ENCODE measurements around the gene VSTM1.
"Not testable (repeated sequence)": the region's sequence is repeated elsewhere in the genome, so short reads cannot be mapped to it uniquely, and the experiment has no call there.

The VSTM1 gene

DNA sequence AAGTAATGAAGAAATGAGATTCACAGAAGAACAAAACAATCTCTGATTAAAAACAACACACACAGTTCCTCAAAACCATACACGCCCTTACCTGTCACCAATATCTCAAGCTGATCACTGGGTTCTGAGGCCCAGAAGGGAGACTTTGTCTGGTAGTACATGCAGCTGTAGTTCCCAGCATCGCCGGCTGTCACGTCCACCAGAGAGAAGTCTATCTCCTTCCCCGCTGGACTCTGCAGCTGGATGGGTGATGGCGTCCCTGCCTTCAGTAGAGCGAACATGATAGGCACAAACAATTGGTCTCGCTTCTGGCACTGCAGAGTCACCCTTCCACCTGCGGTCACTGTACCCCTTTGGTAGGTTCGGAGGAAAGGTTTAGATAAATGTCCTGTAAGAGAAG lies 10.1 kb upstream of the VSTM1 start:
- DNase-seq (ENCODE audit: low read depth), result no peak

GRCh38 chr19:54069470-54069869 lies 5.8 kb upstream of the VSTM1 start:
- DNase-seq (ENCODE audit: low read depth), result no peak

- DNase-seq (ENCODE audit: low read depth), result no peak
Measured at GRCh38 chr19:54062643-54063042, 1.1 kb downstream of the VSTM1 start.

DNA sequence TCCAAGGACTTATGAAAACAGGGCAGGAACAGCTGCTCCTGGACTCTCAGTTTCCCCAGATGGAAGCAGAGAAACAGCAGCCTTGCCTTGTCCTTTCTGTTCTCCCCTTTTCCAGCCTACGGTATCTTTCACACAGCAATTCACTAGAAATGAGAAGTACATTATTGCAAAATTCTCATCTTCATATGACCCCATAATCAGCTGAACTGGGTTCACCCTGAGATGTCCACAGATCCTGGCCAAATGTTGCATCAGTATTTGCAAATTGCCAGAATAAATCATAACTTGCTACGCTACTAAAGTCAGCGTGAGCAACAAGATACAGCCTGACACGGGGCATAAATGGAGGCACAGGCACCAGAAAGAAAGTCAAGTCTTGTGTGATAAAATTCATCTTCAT lies 16.1 kb downstream of the VSTM1 start:
- DNase-seq (ENCODE audit: low read depth), result no peak

- no peak for DNase-seq (ENCODE audit: low read depth)
Measured at GRCh38 chr19:54045771-54046170, 17.9 kb downstream of the VSTM1 start.

- DNase-seq (ENCODE audit: low read depth), result no peak
Measured at GRCh38 chr19:54042989-54043388, 20.7 kb downstream of the VSTM1 start.

DNA sequence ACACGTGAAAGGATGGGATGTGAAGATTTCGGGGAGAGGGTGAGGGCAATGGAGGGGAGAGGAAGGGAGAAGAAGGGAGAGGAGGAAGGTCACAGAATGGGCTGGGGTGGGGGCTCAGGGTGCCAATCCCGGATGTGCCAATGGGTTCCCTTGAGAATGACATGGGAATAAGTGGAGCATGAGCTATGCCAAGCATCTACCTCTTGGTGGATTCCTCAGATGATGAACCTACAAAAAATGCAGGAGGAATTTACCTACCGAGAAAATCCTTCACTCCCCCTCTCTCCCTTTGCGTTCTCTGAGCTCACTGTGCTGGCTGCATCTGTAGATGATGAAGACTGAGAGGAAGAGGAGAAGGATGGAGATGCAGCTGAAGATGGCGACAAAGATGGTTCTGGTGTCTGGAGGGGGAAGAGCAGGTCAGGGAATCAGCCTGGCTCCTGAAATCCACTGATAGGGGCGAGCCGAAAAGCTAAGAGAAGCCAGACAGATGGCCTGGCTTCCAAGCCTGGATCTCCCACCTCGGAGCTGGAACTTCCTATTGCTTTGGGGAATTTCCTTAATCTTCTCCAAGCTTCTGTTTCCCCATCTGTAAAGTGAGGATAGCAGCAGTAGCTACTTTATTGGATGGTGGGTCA lies 21.6 kb downstream of the VSTM1 start:
- no peak for DNase-seq (ENCODE audit: low read depth)

DNA sequence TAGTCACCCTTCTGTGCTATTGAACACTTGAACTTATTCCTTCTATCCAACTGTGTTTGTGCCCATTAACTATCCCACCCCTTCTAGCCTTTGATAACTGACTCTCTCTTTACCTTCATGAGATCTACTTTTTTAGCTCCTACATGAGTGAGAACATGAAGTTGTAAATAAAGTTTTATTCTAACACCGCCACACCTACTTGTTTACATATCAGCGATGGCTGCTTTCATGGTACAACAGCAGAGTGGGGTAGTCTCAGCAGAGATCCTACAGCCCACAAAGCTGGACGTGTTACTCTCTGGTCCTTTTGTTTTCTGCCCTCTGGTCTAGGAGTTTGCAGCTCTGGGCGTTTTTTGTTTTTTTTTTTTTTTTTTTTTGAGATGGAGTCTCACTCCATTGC lies 23.7 kb downstream of the VSTM1 start:
- no peak for DNase-seq (ENCODE audit: low read depth)

- not testable (repeated sequence) for DNase-seq (ENCODE audit: low read depth)
Measured at GRCh38 chr19:54036542-54036941, 27.2 kb downstream of the VSTM1 start.

DNA sequence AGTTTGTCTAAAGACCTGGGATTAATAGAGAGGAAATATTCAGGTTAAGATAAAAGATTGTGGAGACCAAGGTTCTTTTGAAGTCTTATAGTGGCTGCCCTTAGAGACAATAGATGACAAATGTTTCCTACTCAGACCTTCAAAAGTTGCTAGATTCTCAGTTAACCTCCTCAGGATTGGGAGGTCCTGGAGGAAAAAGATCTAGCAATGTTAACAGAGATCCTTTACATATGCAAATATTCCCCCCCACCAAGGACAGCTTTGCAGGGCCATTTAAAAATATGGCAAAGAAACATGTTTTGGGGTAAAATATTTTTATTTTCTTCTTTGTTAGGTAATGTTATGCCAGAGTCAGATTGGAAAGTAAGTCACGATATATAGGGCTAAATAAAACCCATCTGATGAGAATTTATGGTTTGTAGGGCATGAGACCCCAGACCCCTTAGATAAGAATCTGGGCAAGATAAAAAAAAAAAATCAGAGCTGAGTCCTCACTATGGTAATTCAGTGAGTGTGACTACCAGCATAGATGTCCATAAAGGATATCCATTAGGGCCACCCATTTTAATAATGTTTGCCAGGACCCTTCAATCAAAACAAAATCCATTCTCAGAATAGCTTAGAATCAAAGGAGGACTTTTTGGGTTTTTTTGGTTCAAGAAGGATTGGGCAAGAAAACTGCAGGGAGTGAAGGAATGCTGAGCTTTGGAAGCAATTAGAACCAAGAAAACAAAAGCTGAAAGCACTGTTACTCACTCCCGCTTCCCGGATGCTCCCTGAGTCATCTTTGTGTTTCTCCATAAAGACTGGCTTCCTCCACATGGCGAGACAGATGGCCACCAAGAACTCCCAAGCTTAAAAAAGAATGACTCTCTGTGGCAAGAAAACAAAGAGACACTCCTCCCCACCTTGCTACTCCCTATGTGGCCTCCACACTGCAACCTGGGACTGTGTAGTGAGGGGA lies 28.2 kb downstream of the VSTM1 start:
- no peak for DNase-seq (ENCODE audit: low read depth)

DNA sequence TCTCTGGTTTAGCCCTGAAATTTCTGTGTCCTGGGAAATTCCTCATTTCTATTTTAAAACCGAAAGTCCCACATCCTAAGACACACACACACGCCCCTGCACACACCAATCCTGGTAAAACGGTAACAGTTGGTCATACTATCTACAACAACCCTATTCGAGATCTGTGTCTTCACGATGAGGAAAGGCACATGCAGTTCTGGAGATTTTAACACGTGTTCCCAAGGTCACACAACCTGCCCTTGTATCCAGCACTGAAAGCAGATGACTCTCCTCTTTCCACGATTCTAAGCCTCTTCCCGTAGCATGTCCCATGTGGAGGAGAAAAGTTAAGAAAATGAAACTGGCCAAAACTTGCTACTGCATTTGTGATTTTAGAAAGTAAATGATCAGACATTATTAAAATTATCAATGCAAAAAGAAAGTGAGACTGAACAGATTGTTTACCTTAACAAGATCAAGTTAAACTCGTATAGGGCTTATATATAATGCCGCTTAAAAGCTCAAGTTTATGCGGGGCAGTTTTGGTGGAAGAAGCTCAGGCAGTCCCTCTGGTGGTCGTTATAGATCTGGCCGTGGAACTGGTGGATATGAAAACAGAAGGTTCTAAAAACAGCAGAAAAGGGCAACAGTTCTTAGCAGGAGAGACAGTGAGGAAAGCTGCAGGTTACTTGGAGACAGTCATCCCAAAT lies 32.7 kb downstream of the VSTM1 start:
- DNase-seq (ENCODE audit: low read depth), result no peak

- peak; percentile 35 for DNase-seq (ENCODE audit: low read depth)
Measured at GRCh38 chr19:54029930-54030490, 33.7 kb downstream of the VSTM1 start.

- DNase-seq (ENCODE audit: low read depth), result no peak
Measured at GRCh38 chr19:54029301-54029700, 34.4 kb downstream of the VSTM1 start.

DNA sequence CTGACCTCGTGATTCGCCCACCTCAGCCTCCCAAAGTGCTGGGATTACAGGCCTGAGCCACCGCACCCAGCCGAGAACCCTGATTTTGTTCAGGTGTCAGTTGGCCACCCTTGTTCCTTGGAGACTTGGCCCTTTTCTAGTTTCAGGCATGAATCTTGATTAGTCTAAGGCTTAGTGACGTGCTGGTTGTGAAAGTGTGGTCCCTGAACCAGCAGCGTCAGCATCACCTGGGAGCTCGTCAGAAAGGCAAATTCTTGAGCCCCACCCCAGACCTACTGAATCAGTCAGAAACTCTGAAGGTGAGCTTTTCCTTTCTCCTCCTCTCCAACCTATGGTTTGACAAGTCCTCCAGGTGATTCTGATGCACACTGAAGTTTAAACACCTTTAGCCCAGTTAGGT lies 37.0 kb downstream of the VSTM1 start:
- no peak for DNase-seq (ENCODE audit: low read depth)

DNA sequence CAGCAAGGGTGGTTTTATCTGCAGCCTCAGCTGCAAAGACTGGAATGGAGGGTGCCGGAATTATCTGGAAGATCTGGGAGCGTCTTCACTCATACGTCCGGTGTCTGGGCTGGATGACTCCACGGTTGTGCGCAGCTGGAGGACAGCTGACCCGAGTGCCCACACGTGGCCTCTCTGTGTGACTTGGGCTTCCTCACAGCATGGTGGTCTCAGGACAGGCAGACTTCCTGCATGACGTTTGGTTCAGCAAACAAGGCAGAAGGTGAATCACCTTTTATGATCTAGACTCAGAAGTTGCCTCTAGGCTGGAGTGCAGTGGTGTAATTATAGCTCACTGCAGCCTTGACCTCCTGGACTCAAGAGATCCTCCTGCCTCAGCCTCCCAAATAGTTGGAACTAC lies 39.0 kb downstream of the VSTM1 start:
- no peak for DNase-seq (ENCODE audit: low read depth)

GRCh38 chr19:54023191-54023590 lies 40.5 kb downstream of the VSTM1 start:
- no peak for DNase-seq (ENCODE audit: low read depth)

GRCh38 chr19:54021932-54022331 lies 41.8 kb downstream of the VSTM1 start:
- no peak for DNase-seq (ENCODE audit: low read depth)

DNA sequence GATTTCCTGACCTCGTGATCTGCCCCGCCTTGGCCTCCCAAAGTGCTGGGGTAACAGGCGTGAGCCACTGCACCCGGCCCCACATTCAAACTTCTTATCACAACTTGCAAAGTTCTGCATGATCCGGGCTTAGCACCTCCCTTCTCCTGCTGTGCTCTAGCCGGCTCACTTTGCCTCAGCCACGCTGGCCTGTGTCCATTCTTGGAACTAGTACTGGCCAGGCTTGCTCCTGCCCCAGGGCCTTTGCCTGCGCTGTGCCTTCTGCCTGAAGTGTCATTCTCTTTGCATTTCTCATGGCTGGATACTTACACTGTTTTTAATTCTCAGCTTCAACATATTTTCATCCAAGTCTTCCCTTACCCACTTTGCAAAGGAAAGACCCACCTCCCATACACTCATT lies 42.3 kb downstream of the VSTM1 start:
- no peak for DNase-seq (ENCODE audit: low read depth)

GRCh38 chr19:54017261-54017660 lies 46.4 kb downstream of the VSTM1 start:
- DNase-seq (ENCODE audit: low read depth), result no peak

- no peak for DNase-seq (ENCODE audit: low read depth)
Measured at GRCh38 chr19:54014920-54015560, 48.7 kb downstream of the VSTM1 start.

DNA sequence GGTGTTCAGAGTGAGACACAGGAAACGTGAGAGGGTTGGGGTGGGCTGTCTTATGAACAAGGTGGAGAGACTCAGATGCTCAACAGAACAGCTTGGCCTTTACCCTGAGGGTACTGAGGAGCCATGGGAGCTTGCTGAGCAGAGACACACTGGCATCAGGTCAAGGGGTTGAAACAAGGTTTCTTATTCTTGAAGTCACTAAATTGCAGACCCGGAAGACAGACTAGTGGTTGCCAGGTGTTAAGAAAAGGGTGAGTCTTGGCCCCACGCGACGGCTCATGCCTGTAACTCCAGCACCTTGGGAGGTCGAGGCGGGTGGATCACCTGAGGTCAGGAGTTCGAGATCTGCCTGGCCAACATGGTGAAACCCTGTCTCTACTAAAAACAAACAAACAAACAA lies 49.8 kb downstream of the VSTM1 start:
- no peak for DNase-seq (ENCODE audit: low read depth)
